ENCODE measurements around the gene KLF5. TPM values are rescaled to one million over a fixed set of nuclear protein-coding genes. Genes with fewer than 3 reads are reported as not detected.

Gene KLF5
- total RNA-seq, 8 experiments from 2014 or later = 1.2 to 7.6 (median 1.4) TPM

GRCh38 chr13:73062468-73062867 is 3.7 kb downstream of the KLF5 start:
- ATAC-seq (replicated peaks in 6 of 8) = no peak
- Histone ChIP-seq H3K27ac (no peak overlapping the region), H3K4me1 (replicated peaks in 1 of 2) (peaks cover 3 to 13% of the 10 kb centered on the region in 2 donors), H3K4me3 (no peak overlapping the region)
- WGBS, 10 experiments = 93 to 100% (median 100%) methylated on average over 2 to 9 of the region's 13 CpGs; no CpG with 5 or more reads in 3 of the 10 experiments
- in situ Hi-C loops (cut with MboI; ENCODE audit: low pct_unique_long_range_greater_than_20kb in 2 of 9, low sequenced_read_pairs in 9 of 9, unreplicated experiment in 9 of 9) = no loop called here

- ATAC-seq (replicated peaks in 6 of 8) = no peak
- peaks cover 3 to 13% of the 10 kb centered on the region in 2 donors for H3K4me1 ChIP-seq (replicated peaks in 1 of 2)
- H3K27ac ChIP-seq = no peak overlapping the region
- H3K4me3 ChIP-seq = no peak overlapping the region
- in situ Hi-C loops (cut with MboI; ENCODE audit: low pct_unique_long_range_greater_than_20kb in 2 of 9, low sequenced_read_pairs in 9 of 9, unreplicated experiment in 9 of 9) = no loop called here
- 48 to 100% (median 85%) methylated on average over 1 to 3 of the region's 3 CpGs for WGBS, 10 experiments
Observed at GRCh38 chr13:73063166-73063565, 4.4 kb downstream of the KLF5 start.

GRCh38 chr13:73065036-73065435 is 6.2 kb downstream of the KLF5 start:
- peak in 3 of 8 experiments; percentile 20 to 48 (median 23) for ATAC-seq (replicated peaks in 6 of 8)
- in situ Hi-C loops (cut with MboI; ENCODE audit: low pct_unique_long_range_greater_than_20kb in 2 of 9, low sequenced_read_pairs in 9 of 9, unreplicated experiment in 9 of 9) = no loop called here
- Histone ChIP-seq H3K4me1 (replicated peaks in 1 of 2) (peaks cover 3 to 13% of the 10 kb centered on the region in 2 donors), H3K27ac (no peak overlapping the region), H3K4me3 (no peak overlapping the region)
- WGBS, 10 experiments = 0 to 92% (median 43%) methylated on average over 1 to 2 of the region's 2 CpGs; no CpG with 5 or more reads in 2 of the 10 experiments

GRCh38 chr13:73065665-73066340 is 7.0 kb downstream of the KLF5 start:
- no peak for ATAC-seq (replicated peaks in 6 of 8)
- in situ Hi-C loops (cut with MboI; ENCODE audit: low pct_unique_long_range_greater_than_20kb in 2 of 9, low sequenced_read_pairs in 9 of 9, unreplicated experiment in 9 of 9) = no loop called here
- Histone ChIP-seq H3K27ac (no peak overlapping the region), H3K4me1 (replicated peaks in 1 of 2) (peaks cover 3 to 11% of the 10 kb centered on the region in 2 donors), H3K4me3 (no peak overlapping the region)
- WGBS, 10 experiments = 93 to 100% (median 97%) methylated on average over 1 to 7 of the region's 7 CpGs

- no peak for ATAC-seq (replicated peaks in 6 of 8)
- H3K4me3 ChIP-seq = no peak overlapping the region
- no peak overlapping the region for H3K27ac ChIP-seq
- in situ Hi-C loops (cut with MboI; ENCODE audit: low pct_unique_long_range_greater_than_20kb in 2 of 9, low sequenced_read_pairs in 9 of 9, unreplicated experiment in 9 of 9) = no loop called here
- H3K4me1 ChIP-seq (replicated peaks in 1 of 2) = peaks cover 3 to 9% of the 10 kb centered on the region in 2 donors
- WGBS, 10 experiments = 36 to 100% (median 91%) methylated on average over 1 of the region's 1 CpG; no CpG with 5 or more reads in 1 of the 10 experiments
Observed at GRCh38 chr13:73069206-73069805, 10.5 kb downstream of the KLF5 start.

GRCh38 chr13:73070451-73071098 is 11.8 kb downstream of the KLF5 start:
- peaks cover 0 to 5% of the 10 kb centered on the region in 2 donors for H3K4me1 ChIP-seq (replicated peaks in 1 of 2)
- no peak for ATAC-seq (replicated peaks in 6 of 8)
- H3K27ac ChIP-seq = no peak overlapping the region
- in situ Hi-C loops (cut with MboI; ENCODE audit: low pct_unique_long_range_greater_than_20kb in 2 of 9, low sequenced_read_pairs in 9 of 9, unreplicated experiment in 9 of 9) = no loop called here
- H3K4me3 ChIP-seq = no peak overlapping the region
- WGBS, 10 experiments = 80 to 100% (median 94%) methylated on average over 1 to 5 of the region's 5 CpGs

- in situ Hi-C loops (cut with MboI; ENCODE audit: low pct_unique_long_range_greater_than_20kb in 2 of 9, low sequenced_read_pairs in 9 of 9, unreplicated experiment in 9 of 9) = no loop called here
- H3K4me3 ChIP-seq = no peak overlapping the region
- 76 to 100% (median 85%) methylated on average over 1 to 10 of the region's 10 CpGs for WGBS, 10 experiments
- H3K27ac ChIP-seq = no peak overlapping the region
- no peak for ATAC-seq (replicated peaks in 6 of 8)
- no peaks in the 10 kb centered on the region for H3K4me1 ChIP-seq (replicated peaks in 1 of 2)
Observed at GRCh38 chr13:73072239-73072900, 13.6 kb downstream of the KLF5 start.

GRCh38 chr13:73073050-73073449 is 14.2 kb downstream of the KLF5 start:
- H3K27ac ChIP-seq = no peak overlapping the region
- no peak for ATAC-seq (replicated peaks in 6 of 8)
- no peak overlapping the region for H3K4me3 ChIP-seq
- 75 to 100% (median 90%) methylated on average over 1 to 3 of the region's 3 CpGs; no CpG with 5 or more reads in 3 of the 10 experiments for WGBS, 10 experiments
- H3K4me1 ChIP-seq (replicated peaks in 1 of 2) = no peaks in the 10 kb centered on the region
- in situ Hi-C loops (cut with MboI; ENCODE audit: low pct_unique_long_range_greater_than_20kb in 2 of 9, low sequenced_read_pairs in 9 of 9, unreplicated experiment in 9 of 9) = no loop called here

- WGBS, 10 experiments = 40 to 100% (median 83%) methylated on average over 1 to 2 of the region's 2 CpGs; no CpG with 5 or more reads in 1 of the 10 experiments
- in situ Hi-C loops (cut with MboI; ENCODE audit: low pct_unique_long_range_greater_than_20kb in 2 of 9, low sequenced_read_pairs in 9 of 9, unreplicated experiment in 9 of 9) = no loop called here
- no peak for ATAC-seq (replicated peaks in 6 of 8)
Observed at GRCh38 chr13:73074014-73074413, 15.2 kb downstream of the KLF5 start.

GRCh38 chr13:73074926-73075325 is 16.1 kb downstream of the KLF5 start:
- WGBS, 10 experiments = 60 to 100% (median 91%) methylated on average over 1 of the region's 1 CpG; no CpG with 5 or more reads in 3 of the 10 experiments
- in situ Hi-C loops (cut with MboI; ENCODE audit: low pct_unique_long_range_greater_than_20kb in 2 of 9, low sequenced_read_pairs in 9 of 9, unreplicated experiment in 9 of 9) = no loop called here
- H3K4me1 ChIP-seq (replicated peaks in 1 of 2) = no peaks in the 10 kb centered on the region
- no peak overlapping the region for H3K27ac ChIP-seq
- ATAC-seq (replicated peaks in 6 of 8) = no peak
- H3K4me3 ChIP-seq = no peak overlapping the region

More at GRCh38 chr13:73074014-73074413, 15.2 kb downstream of the KLF5 start:
- Histone ChIP-seq H3K4me3 (no peak overlapping the region), H3K27ac (no peak overlapping the region), H3K4me1 (replicated peaks in 1 of 2) (no peaks in the 10 kb centered on the region)

- WGBS, 10 experiments = 61 to 96% (median 83%) methylated on average over 2 to 17 of the region's 18 CpGs; no CpG with 5 or more reads in 3 of the 10 experiments
- H3K4me1 ChIP-seq (replicated peaks in 1 of 2) = no peaks in the 10 kb centered on the region
- ATAC-seq (replicated peaks in 6 of 8) = no peak
- in situ Hi-C loops (cut with MboI; ENCODE audit: low pct_unique_long_range_greater_than_20kb in 2 of 9, low sequenced_read_pairs in 9 of 9, unreplicated experiment in 9 of 9) = no loop called here
- H3K4me3 ChIP-seq = no peak overlapping the region
- no peak overlapping the region for H3K27ac ChIP-seq
Observed at GRCh38 chr13:73075546-73075945, 16.7 kb downstream of the KLF5 start.

- no peak for ATAC-seq (replicated peaks in 6 of 8)
- WGBS, 10 experiments = 75 to 100% (median 83%) methylated on average over 1 of the region's 2 CpGs; no CpG with 5 or more reads in 7 of the 10 experiments
- Histone ChIP-seq H3K4me1 (replicated peaks in 1 of 2) (no peaks in the 10 kb centered on the region), H3K4me3 (no peak overlapping the region), H3K27ac (no peak overlapping the region)
- in situ Hi-C loops (cut with MboI; ENCODE audit: low pct_unique_long_range_greater_than_20kb in 2 of 9, low sequenced_read_pairs in 9 of 9, unreplicated experiment in 9 of 9) = no loop called here
Observed at GRCh38 chr13:73075954-73076353, 17.1 kb downstream of the KLF5 start.

GRCh38 chr13:73077865-73078264 is 19.1 kb downstream of the KLF5 start:
- H3K27ac ChIP-seq = no peak overlapping the region
- in situ Hi-C loops (cut with MboI; ENCODE audit: low pct_unique_long_range_greater_than_20kb in 2 of 9, low sequenced_read_pairs in 9 of 9, unreplicated experiment in 9 of 9) = no loop called here
- 67 to 100% (median 87%) methylated on average over 1 to 5 of the region's 9 CpGs; no CpG with 5 or more reads in 2 of the 10 experiments for WGBS, 10 experiments
- no peak overlapping the region for H3K4me3 ChIP-seq
- H3K4me1 ChIP-seq (replicated peaks in 1 of 2) = no peaks in the 10 kb centered on the region
- ATAC-seq (replicated peaks in 6 of 8) = no peak
